ENCODE data around the gene HNRNPH1. TPM values are rescaled to one million over a fixed set of nuclear protein-coding genes. Genes with fewer than 3 reads are reported as not detected.

HNRNPH1 gene
- total RNA-seq, 1 donor from 2014 or later = 509 TPM

DNA sequence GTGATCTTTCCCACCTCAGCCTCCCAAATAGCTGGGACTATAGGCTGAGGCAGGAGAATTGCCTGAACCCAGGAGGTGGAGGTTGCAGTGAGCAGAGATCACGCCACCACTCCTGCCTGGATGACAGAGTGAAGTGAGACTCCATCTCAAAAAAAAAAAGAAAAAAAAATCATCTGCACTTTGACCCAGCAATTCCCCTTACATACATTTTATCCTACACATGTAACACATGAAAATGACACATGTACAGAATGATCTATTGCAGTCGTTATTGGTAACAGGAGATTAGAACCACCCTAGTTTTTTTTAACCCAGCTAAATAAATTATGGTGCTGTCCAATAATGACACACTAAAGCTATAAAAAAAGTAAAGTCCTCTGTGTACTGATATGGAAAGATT lies 58.9 kb downstream of the HNRNPH1 start:
- no peak overlapping the region for H3K4me3 Mint-ChIP-seq (ENCODE audit: unreplicated experiment)
- peaks cover 7% of the 10 kb centered on the region for H3K4me1 Mint-ChIP-seq (ENCODE audit: unreplicated experiment)
- no peak overlapping the region for H3K27ac Mint-ChIP-seq (ENCODE audit: unreplicated experiment)
- TF ChIP-seq, protein P1, sequence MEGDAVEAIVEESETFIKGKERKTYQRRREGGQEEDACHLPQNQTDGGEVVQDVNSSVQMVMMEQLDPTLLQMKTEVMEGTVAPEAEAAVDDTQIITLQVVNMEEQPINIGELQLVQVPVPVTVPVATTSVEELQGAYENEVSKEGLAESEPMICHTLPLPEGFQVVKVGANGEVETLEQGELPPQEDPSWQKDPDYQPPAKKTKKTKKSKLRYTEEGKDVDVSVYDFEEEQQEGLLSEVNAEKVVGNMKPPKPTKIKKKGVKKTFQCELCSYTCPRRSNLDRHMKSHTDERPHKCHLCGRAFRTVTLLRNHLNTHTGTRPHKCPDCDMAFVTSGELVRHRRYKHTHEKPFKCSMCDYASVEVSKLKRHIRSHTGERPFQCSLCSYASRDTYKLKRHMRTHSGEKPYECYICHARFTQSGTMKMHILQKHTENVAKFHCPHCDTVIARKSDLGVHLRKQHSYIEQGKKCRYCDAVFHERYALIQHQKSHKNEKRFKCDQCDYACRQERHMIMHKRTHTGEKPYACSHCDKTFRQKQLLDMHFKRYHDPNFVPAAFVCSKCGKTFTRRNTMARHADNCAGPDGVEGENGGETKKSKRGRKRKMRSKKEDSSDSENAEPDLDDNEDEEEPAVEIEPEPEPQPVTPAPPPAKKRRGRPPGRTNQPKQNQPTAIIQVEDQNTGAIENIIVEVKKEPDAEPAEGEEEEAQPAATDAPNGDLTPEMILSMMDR (IDR thresholded peaks at IDR 0.05) = no peak
- no peaks in the 10 kb centered on the region for H3K9me3 Mint-ChIP-seq (ENCODE audit: unreplicated experiment)
- no peaks in the 10 kb centered on the region for H3K27me3 Mint-ChIP-seq (ENCODE audit: unreplicated experiment)
- DNase-seq (ENCODE audit: extremely low spot score, unreplicated experiment) = no peak
- peaks cover 36% of the 10 kb centered on the region for H3K36me3 Mint-ChIP-seq (ENCODE audit: unreplicated experiment)

Other genes starting within 250 kb of the HNRNPH1 start
- 46.5 and 55.4 TPM in 2 replicates for gene RUFY1, start 73.1 kb downstream of the HNRNPH1 start, total RNA-seq
- not detected in 2 replicates for gene CBY3, start 57.4 kb upstream of the HNRNPH1 start, total RNA-seq
- 809 and 868 TPM in 2 replicates for gene CANX, start 75.3 kb upstream of the HNRNPH1 start, total RNA-seq
- gene MAML1, start 109.2 kb upstream of the HNRNPH1 start, total RNA-seq = 33.1 and 34.1 TPM in 2 replicates
- gene LTC4S, start 170.3 kb upstream of the HNRNPH1 start, total RNA-seq = 1.1 and 2.4 TPM in 2 replicates
- 185 and 198 TPM in 2 replicates for gene MGAT4B, start 183.2 kb upstream of the HNRNPH1 start, total RNA-seq
- gene SQSTM1, start 197.2 kb upstream of the HNRNPH1 start, total RNA-seq = 447 and 458 TPM in 2 replicates
- 25.8 and 27.6 TPM in 2 replicates for gene MRNIP, start 235.1 kb upstream of the HNRNPH1 start, total RNA-seq